ENCODE results near the gene PAPSS2. TPM values are rescaled to one million over a fixed set of nuclear protein-coding genes. Genes with fewer than 3 reads are reported as not detected.

The PAPSS2 gene
- total RNA-seq, 2 donors from 2014 or later = 219 to 322 TPM

DNA sequence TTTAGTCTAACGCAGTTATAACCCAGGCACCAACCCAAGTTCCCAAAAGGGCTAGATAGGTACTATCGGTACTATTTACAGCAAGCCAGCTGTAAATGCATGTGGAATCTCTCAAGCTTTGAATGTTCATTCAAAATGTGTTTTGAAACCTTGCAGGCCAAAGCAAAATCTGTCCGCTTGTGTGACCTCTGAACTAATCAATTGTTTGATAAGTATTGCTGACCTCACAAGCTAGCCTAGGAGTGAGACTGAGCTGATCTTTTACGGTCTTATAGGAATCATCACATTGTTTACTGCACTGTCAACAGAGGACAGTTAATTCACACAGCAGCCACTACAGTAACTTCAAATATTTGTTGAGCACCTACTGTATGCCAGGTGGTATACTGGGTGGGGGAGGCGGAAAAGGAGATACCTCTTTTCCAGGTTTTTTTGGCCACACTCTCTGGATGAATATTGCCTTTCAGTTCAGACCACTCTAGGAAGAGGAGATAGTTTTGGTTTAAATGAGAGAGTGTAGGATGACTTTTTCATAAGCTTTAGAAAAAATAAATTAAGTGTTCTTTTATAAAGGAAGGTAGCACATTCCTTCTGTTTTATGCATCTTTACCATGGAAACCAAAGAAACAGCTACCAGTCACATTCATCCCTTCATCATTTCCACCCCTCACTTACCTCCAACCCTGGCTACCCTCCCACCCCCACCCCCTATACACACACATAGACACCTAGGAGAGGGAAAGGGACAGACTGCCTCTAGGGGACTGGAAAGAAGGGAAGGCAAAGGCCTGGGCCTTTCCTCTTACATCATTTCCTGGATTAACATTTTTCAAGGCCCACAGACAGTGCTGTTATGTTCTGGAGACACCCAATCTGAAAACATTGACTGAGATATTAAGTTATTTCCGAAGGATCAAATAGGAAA lies 2.4 kb downstream of the PAPSS2 start:
- intact Hi-C loops (cut with DNase I, micrococcal nuclease) = no loop called here
- no peak for ATAC-seq
- no peak for DNase-seq

DNA sequence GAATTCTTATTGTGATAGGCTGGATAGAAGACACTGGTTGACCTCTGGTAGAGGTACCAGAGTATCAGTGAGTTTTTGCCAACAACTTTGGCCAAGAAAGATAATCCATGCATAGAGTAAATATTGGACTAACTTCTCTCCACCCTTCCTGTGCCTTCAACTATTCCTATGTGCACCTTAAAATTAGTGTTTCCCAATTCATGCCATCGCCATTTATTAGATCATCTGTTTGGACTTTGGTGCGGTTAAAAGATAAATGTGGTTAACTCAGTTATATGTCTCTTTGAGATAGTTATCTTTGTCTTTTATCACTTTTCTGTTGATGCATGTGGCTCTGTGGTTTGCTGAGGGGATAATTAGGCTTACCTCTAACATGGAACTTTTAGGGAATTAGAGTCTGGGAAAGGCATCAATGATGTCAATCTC lies 4.6 kb downstream of the PAPSS2 start:
- DNase-seq = no peak
- ATAC-seq = no peak
- intact Hi-C loops (cut with DNase I, micrococcal nuclease) = no loop called here

DNA sequence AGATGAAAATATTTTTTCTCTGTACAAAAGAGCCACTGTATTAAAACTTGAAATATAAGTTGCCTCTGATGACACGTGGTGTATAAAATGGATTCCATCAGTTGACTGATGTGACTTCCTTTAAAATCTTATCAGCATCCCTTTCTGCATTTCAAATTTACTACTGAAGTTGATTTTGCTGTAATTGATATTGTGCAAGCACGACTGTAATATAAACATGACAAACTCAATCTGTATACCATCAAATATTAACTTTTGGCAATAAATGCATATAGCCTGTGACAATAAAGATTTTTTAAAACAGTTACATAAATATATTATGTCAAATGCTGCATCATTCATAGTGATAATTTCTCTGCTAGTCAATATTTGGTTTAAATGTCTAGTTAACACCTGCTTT lies 7.8 kb downstream of the PAPSS2 start:
- intact Hi-C loops (cut with DNase I, micrococcal nuclease) = no loop called here
- ATAC-seq (peak; percentile 72), DNase-seq (no peak)

DNA sequence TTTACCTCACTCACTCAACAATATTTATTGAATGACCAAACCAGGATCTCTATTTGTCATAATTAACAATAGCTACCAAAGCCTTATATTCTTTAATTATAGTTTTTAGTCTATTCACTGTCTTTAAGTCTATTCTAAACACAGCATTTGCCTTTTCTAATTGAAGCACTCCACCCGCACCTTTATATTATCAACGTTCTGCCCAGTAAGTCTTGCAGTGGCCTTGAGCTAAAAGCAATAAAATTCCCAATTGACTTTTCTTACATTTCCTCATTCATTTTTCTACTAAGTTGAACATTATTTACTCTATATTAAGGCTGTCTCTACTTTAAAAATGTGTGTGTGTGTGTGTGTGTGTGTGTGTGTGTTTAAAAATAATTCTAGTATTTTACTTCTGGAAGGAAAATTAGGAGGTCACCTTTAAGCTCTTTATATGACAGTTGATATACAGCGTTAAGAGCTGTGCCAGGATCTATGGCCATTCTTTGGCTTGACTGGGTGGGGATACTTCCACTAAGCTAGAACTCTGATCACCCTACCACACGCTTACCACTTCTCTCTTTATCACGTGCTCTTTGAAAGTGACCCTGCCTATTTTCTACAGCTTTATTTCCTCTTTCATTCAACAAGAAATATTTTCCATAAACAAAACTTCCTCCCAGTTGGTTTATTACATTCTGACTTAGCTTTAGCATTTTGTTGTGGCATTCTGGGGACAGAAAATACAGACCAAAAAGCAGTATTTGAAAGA lies 8.8 kb downstream of the PAPSS2 start:
- no peak for DNase-seq
- peak; percentile 90 for ATAC-seq
- intact Hi-C loops (cut with DNase I, micrococcal nuclease) = no loop called here

DNA sequence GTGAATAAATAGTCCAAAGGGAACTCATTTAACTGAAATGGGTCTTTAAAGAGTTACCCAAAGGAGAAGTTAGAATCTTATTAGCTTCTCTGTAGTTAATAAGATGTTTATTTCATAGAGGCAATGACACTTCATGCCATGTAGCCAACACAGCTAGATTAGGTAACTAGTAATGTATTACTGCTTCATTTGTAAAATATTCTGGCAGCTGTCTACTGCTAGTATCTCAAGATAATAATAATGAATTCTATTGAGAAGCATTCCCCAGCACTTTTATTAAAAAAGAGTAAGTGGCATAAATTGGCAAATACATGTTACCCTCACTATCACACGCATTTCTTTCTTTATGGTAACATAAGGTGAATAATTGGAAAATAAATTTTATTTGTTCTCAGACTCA lies 10.1 kb downstream of the PAPSS2 start:
- intact Hi-C loops (cut with DNase I, micrococcal nuclease) = no loop called here

DNA sequence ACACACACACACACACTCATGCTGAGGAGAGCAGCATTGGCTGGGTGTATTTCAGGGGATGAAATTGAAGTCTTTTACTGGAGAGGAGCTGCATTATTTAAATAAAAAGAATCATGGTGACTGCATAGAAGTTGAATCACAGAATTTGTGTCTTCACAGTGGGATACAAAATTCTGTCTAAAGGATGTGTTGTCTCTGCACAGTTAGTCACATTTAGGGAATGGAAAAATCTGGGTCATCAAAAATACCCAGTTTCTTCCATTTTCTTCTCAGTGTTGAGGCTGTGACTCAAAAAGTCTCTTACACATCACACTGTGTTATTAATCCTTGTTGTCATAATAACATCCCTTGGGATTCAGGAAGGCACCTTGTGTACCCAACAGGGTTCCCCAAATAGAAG lies 10.9 kb downstream of the PAPSS2 start:
- intact Hi-C loops (cut with DNase I, micrococcal nuclease) = no loop called here
- DNase-seq (no peak), ATAC-seq (no peak)

More for the DNA sequence above, 10.1 kb downstream of the PAPSS2 start:
- no peak for ATAC-seq
- no peak for DNase-seq

DNA sequence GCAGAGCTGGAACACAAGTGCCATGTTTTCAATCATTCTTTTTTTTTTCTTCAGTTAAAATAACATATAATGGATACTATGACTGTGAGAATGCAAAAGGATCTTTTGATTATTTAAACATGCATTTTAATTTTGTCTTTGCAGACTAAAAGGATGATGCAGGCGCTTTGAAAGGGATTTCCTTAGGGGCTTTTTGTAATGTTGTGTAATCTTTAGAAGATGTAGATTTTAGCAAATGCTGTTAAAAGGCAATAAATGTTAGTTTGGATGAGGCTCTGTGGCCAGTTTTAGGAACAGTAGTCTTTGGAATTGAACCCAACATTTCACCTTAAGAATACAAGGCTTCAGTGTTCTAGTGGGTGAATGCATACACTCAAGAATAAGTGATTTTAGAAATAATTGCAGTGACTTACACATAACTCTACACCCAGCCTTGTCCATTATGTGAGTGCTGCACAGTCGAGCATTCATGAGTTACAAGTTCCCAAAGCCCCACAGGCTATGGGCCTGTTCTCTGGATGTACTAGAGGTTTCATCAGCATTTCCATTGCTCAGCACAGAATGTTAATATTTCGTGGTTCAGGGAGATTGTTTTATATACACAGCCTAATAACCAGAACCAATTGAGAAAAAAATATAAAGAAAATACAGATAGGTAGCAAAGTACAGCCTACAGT lies 11.6 kb downstream of the PAPSS2 start:
- DNase-seq (no peak), ATAC-seq (no peak)
- intact Hi-C loops (cut with DNase I, micrococcal nuclease) = no loop called here

DNA sequence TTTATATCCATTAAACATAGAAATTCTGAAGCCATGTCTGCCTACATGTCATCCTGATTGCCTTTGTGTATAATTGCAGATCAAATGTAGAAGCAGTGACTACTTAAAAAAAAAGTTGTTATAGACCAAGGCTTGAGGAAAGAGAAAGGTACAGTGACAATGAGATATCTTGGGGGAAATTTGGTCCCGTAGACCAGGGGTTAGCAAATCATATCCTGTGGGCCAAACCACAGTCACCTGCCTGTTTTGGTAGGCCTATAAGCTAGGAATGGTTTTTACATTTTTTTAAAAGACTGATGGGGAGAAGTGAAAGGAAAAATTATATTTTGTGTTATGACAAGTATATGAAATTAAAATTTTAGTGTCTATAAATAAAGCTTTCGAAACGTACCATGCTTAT lies 12.9 kb downstream of the PAPSS2 start:
- intact Hi-C loops (cut with DNase I, micrococcal nuclease) = no loop called here
- DNase-seq = no peak

DNA sequence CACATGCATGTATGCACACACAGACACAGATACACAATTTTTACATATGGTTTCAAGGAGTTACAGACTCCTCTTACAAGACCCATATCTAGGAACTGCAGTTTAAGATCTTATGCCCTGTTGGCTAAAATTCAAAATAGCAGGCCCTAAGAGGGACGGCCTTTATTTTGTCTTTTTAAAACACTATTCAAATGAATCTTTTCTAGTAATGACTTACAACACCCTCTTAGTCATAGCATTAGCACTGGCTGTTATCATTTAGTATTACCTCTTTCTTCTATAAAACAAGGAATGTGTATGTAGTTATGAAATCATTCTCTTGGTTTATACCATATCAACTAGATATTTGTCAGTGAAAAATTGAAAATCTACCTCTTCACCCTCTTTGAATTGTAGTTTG lies 15.3 kb downstream of the PAPSS2 start:
- DNase-seq = no peak
- no peak for ATAC-seq
- intact Hi-C loops (cut with DNase I, micrococcal nuclease) = no loop called here

More for the DNA sequence above, 12.9 kb downstream of the PAPSS2 start:
- no peak for ATAC-seq

DNA sequence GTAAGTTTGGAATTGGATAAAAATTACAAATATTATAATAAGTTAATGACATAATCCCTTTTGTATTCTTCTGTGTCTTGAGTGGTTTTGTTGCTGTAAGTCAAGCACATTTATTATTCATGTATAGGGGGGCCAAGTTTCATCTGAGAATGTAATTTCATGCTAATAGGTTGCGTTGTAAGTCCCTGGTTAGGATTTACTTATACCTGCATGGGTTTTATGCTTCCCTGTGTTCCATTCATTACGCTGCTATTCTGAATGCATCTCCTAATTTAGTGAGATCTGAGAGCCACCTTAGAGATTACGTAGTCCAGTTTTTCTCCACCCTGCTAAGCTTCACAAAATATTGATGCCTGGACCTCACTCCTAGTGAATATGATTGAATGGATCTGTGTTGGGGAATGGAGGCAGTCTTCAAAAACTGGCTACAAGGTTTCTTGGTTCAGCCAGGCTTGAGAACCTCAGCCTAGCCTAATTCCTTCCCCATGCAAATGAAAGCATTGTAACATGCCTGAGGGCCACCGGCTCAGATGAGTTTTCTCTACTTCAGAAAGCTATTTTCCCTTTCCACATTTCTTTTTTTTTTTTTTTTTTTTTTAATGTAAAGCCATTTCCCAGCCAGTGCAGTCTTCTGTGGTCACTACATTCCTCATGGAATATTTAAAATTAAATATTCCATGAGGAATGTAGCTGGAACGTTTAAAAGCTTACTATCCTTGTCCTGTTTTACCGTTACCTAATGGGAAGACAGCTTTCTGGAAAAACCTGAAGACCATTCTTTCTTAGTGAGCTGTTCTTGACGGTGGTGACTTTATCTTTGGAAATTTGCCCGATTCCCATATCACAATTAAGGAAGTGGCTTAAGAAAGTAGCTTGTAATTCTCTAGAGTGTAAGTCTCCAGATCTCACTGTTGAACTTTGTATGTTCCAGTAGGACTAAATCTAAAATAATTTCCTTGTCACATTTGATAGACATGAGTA lies 16.0 kb downstream of the PAPSS2 start:
- no peak for ATAC-seq

DNA sequence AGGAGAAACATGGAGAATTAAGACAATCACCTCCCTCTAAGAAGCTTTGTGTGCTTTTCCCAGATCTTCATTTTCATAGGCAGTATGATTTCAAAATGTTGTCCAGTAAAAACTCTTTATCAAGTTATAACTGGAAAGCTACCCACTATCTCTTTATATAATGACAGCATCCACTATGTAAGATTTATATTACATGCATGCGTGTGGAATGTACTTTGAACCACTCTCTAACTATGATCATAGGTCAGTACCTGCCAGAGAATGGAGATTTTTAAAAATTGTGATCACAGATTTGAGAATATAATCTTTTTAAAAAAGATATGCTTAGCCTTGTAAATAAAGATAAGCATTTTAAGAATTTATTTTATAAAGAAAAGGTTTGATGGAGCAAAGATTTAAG lies 17.9 kb downstream of the PAPSS2 start:
- ATAC-seq (peak; percentile 94), DNase-seq (no peak)
- intact Hi-C loops (cut with DNase I, micrococcal nuclease) = no loop called here

More for the DNA sequence above, 16.0 kb downstream of the PAPSS2 start:
- intact Hi-C loops (cut with DNase I, micrococcal nuclease) = no loop called here
- no peak for DNase-seq

DNA sequence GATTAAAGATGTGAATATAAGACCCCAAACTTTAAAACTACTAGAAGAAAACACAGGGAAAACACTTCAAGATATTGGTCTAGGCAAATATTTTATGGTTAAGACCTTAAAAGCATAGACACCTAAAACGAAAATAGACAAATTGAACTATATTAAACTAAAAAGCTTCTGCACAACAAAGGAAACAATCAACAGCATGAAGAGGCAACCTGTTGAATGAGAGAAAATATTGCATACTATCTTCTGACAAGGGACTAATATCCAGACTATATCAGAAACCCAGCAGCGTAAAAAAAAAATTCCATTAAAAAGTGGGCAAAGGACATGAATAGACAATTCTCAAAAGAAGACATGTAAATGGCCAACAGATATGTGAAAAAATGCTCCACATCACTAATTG lies 18.6 kb downstream of the PAPSS2 start:
- intact Hi-C loops (cut with DNase I, micrococcal nuclease) = no loop called here
- DNase-seq (no peak), ATAC-seq (no peak)

DNA sequence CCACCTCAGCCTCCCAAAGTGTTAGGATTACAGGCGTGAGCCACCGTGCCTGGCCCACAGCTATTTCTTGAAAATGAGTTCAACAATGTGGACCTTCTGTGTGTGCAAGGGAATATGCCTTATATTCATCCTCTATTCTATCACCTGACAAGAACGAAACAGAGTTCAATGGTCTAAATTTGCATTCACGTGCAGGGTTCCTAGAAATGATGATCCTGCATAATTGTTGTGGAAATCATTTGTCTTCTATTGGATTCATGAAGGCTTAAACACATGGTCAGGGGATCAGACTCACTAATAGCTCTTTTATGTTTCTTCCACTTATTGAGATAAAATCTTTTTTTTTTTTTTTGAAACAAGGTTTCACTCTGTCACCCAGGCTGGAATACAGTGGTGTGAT lies 23.7 kb downstream of the PAPSS2 start:
- DNase-seq = no peak
- ATAC-seq = no peak
- intact Hi-C loops (cut with DNase I, micrococcal nuclease) = no loop called here

DNA sequence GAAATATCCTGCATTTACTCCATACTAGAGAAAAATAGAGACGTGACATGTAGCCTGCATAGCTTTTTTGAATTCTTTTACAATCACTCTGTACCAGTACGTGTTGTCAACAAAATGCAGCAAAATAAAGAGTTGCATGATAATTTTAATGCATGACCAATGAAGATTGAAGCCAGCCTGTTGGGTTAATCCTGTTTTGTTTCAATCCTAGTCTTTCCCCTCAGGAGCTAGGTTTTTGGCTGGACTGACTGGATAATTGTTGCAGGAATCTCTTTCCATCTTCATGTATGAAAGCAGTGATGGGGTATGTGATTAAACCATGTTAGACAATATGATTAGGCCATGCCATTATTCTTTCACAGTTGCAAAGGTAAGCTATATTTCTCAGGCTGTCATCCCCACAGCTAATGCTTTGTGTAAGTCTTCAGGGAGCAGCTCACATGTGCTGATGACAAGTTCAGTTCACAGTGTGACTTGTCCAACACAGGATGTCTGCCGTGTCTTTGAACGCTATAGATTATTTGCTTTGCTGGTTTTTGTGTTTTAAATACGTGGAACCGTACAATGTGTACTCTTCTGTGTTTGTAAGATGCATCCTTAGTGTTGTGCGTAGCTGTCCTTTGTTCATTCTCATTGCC lies 24.4 kb downstream of the PAPSS2 start:
- intact Hi-C loops (cut with DNase I, micrococcal nuclease) = no loop called here
- ATAC-seq = no peak
- no peak for DNase-seq

DNA sequence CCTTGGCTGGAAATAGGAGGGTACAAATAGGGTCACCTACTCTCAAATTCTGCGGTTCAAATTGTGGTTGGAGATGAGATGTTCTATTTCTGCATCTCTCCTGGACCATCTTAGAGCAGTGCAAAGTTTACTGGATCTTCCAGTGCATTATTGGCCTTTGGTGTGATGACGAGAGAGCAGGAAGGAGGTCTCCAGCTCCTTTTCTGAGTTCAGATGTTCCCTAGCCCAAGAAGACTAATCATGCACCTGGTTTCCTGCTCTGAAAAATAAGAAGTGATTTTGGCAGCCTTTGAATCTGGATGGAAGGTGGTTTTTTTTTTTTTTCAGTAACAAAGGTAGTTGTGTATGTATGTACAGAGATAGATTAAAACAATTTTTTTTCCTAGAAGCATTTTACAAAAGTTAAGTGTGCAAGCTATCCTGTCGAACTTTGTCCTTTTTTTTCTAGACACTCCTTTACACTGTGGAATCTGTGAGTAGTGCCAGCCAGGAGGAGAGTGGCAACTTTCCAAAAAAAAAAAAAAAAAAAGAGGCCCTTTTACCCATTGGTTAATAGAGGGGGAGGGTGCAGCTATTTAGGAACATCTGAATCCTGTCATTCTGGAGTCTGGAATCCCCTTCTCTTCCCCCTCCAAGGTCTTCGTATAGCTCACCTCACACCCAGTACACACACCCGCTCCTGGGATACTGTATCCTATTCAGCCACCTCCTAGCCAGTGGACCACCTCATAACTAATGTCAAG lies 26.3 kb downstream of the PAPSS2 start:
- intact Hi-C loops (cut with DNase I, micrococcal nuclease) = no loop called here
- ATAC-seq = peak; percentile 85
- DNase-seq = no peak

DNA sequence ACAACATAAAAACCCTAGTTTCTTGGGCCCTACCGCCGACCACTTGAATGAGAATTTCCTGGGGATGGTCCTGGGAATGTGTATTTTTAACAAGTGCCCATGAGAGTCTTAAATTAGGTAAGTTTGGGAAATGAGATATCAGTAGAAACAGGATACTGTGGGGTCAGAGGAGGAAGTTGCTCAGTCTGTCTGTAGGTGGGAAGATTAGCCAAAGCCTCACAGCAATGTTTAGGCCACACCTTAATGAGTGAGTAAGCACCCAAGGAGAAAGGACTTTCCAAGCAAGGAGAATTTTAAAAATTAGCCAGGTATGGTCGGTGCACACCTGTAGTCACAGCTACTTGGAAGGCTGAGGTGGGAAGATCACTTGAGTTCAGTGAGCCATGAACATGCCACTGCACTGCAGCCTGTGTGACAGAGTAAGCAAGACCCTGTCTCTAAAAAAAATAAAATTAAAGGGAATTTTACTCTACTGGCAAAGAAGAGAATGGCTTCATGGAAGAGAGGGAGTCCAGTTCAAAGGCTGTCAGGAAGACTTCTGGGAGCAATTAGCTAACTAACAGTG lies 31.9 kb downstream of the PAPSS2 start:
- ATAC-seq (no peak), DNase-seq (no peak)
- intact Hi-C loops (cut with DNase I, micrococcal nuclease) = no loop called here

DNA sequence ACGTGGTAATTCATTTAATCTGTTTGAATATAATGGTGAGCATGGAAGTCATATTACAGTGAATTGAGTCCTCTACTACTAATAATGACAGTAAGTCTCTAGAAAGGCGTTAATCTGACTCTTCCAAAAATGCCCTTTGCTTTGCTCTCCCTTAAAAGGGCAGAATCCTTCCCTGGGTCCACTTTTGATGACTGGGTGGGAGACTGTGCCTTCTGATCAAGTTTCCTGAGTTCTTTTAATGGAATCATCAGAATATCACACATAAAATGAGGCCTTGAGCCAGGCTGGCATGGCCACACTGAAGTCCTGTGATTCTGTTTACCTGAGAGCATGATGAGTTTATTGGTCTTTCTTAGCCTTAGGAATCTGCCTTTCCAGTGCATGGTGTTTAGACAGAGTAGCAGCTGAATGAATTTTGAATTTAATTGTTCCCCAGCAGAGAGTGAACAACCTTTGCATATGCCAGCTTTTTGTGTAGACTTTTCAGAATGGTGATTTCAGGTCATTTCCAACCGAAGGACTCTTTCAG lies 33.3 kb downstream of the PAPSS2 start:
- ATAC-seq (no peak), DNase-seq (no peak)
- intact Hi-C loops (cut with DNase I, micrococcal nuclease) = no loop called here

All from left colon (tissue), 2 donors.